Neuron (in vitro differentiated cells): ENCODE measurements around the gene DCDC2.
A peak's percentile ranks its signal among the peaks of the same experiment; 100 is the strongest.
"Not testable (repeated sequence)": the region's sequence is repeated elsewhere in the genome, so short reads cannot be mapped to it uniquely, and the experiment has no call there.

Source experiments
- H2AFZ ChIP-seq: one replicate; pipeline ENCODE4 v1.6.1; 2013; ENCODE audit warnings: low read depth, mild to moderate bottlenecking, inconsistent platforms, low read length, moderate library complexity
- H3K27me3 ChIP-seq: one replicate; pipeline ENCODE4 v1.6.1; 2013; ENCODE audit warnings: low read length; ENCODE audit not compliant: insufficient read depth
- H3K36me3 ChIP-seq: one replicate; pipeline ENCODE4 v1.6.1; 2013; ENCODE audit warnings: low read length; ENCODE audit not compliant: insufficient read depth
- H3K4me1 ChIP-seq: one replicate; pipeline ENCODE4 v1.6.1; 2013; ENCODE audit warnings: low read length; ENCODE audit not compliant: insufficient read depth
- H3K4me3 ChIP-seq: 2 replicates; pipeline ENCODE4 v1.5.1; 2013; ENCODE audit warnings: mild to moderate bottlenecking, low read length, moderate library complexity
- H3K9me3 ChIP-seq: one replicate; pipeline ENCODE4 v1.6.1; 2013; ENCODE audit warnings: low read length

The DCDC2 gene

DNA sequence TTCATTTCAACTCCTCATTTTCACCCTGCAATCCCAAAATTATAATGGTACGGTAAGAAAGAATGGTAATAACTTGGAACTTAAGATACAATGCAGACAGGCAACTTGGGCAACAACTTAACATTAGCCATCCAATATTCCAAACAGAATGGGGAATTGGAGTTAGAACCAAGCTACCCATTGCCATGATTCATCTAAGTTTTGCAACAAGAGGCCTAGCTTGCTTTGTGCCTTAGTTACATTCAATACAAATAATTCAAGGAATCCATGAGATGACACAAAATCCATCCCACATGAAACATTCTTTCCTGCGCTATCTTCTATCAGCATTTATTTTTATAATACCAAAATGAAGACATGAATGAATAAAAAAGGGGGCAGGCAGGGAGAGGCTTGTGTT, 28.4 kb downstream of the DCDC2 start:
- Histone ChIP-seq H3K9me3 (no peaks in the 10 kb centered on the region), H3K27me3 (peaks cover 4% of the 10 kb centered on the region), H3K36me3 (no peaks in the 10 kb centered on the region), H3K4me1 (peaks cover 11% of the 10 kb centered on the region), H3K4me3 (no peak overlapping the region), H2AFZ (no peak overlapping the region)

DNA sequence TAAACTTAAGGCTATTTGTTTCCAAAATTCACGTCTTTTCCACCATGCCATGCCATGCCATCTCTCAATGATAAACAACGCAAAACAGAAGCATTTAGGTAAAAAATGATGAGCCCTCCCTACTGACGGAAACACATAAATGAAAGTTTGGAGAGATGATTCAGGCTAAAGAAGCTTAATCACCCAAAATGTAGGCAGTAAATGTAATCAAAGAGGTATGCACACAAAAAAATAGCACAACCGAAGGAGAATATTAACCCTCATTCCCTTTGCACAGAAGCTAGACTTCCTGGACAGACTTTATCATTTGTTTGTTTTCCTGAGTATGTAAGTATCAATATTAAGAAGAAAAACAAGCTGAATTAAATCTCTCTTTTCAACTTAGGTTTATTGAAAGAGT, 28.8 kb downstream of the DCDC2 start:
- Histone ChIP-seq H2AFZ (no peak overlapping the region), H3K27me3 (peaks cover 4% of the 10 kb centered on the region), H3K4me3 (no peak overlapping the region), H3K36me3 (no peaks in the 10 kb centered on the region), H3K4me1 (peaks cover 11% of the 10 kb centered on the region), H3K9me3 (no peaks in the 10 kb centered on the region)

DNA sequence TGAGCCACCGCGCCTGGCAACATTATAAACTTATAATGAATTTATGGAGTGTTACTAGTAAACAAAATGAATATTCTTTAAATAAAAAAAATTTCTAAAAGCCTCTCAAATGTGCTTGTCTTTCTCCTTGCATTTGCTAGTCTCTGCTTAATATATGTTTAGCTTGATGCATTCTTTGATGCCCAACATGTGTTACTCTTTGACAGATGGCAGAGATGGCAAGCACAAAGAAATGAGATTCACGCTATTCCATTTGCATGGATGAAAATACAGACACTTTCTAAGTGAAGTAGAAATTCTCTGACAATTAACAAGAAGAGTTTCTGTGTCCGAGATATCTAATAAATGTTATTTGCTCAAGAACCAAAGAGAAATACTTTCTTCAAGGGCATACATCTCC, 30.1 kb downstream of the DCDC2 start:
- H3K4me1 ChIP-seq, result peaks cover 15% of the 10 kb centered on the region
- H3K36me3 ChIP-seq, result no peaks in the 10 kb centered on the region
- H3K9me3 ChIP-seq, result no peaks in the 10 kb centered on the region
- H3K27me3 ChIP-seq, result no peaks in the 10 kb centered on the region
- H2AFZ ChIP-seq, result no peak overlapping the region
- H3K4me3 ChIP-seq, result no peak overlapping the region

DNA sequence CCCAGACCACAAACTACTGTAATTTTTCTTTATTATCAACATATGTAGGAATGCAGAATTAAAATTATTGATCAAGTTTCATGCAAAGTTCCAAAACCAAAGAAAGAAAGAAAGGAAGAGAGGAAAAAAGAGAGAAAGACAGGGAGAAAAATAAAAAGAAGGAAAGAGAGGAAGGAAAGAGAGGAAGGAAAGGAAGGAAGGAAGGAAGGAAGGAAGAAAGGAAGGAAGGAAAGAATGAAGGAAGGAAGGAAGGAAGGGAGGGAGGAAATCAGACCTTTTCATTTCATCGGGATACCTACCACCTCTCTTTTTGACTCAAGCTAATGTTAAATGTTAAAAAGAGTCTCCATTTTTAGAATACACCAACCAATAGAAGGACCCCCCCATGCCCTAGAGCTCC, 31.9 kb downstream of the DCDC2 start:
- H3K9me3 ChIP-seq, result no peaks in the 10 kb centered on the region
- H3K4me3 ChIP-seq, result no peak overlapping the region

DNA sequence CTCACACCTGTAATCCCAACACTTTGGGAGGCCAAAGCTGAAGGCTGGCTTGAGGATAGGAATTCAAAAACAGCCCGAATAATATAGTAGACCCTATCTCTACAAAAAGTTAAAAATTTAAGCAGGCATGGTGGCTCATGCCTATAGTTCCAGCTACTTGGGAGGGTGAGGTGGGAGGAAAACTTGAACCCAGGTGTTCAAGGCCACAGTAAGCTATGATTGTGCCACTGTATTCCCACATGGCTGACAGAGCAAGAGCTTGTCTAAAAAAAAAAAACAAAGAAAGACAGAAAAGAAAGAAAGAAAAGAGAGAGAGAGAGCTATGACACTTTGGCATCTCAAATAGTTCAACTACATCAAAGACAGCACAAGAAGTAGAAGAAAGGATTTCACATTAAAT, 33.2 kb downstream of the DCDC2 start:
- Histone ChIP-seq H3K9me3 (no peaks in the 10 kb centered on the region), H3K4me3 (no peak overlapping the region), H3K27me3 (no peaks in the 10 kb centered on the region), H3K36me3 (no peaks in the 10 kb centered on the region), H3K4me1 (peaks cover 6% of the 10 kb centered on the region), H2AFZ (no peak overlapping the region)

More for the DNA sequence above, 31.9 kb downstream of the DCDC2 start:
- H3K4me1 ChIP-seq, result peaks cover 17% of the 10 kb centered on the region
- H3K36me3 ChIP-seq, result no peaks in the 10 kb centered on the region
- H2AFZ ChIP-seq, result no peak overlapping the region
- H3K27me3 ChIP-seq, result no peaks in the 10 kb centered on the region

DNA sequence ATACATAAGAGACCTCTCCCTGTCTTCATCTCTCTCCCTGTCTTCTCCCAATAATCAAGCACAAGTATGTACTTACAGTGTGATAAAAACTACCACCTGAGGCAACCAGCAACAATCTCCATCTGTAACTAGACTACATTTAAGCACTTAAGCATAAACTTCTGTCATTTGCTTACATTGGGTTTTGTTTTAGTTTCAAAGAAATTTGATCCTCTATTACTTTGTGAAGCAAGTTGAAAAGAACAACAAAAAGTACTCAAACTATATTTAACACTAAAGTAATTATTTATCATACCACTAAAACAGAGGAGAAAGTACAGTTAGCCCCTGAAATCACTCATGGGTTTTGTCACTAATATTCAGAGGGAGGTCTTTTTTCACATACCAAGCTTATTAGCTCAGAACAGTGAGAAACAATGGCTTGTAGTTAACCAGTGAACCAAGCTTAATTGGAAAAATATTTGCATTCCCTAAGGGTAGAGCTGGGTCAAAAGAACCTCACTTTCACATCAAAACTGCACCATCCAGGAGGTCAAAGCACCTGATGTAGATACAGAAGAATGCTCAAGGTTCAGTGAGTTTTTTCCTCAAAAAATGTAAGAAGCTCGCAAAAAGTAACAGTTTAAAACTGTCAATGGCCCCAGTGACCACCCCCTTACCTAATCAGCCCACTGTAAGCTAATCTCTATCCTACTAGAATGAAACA, 34.1 kb downstream of the DCDC2 start:
- Histone ChIP-seq H3K4me1 (peaks cover 6% of the 10 kb centered on the region), H3K27me3 (no peaks in the 10 kb centered on the region), H2AFZ (no peak overlapping the region), H3K36me3 (no peaks in the 10 kb centered on the region), H3K9me3 (no peaks in the 10 kb centered on the region), H3K4me3 (no peak overlapping the region)

DNA sequence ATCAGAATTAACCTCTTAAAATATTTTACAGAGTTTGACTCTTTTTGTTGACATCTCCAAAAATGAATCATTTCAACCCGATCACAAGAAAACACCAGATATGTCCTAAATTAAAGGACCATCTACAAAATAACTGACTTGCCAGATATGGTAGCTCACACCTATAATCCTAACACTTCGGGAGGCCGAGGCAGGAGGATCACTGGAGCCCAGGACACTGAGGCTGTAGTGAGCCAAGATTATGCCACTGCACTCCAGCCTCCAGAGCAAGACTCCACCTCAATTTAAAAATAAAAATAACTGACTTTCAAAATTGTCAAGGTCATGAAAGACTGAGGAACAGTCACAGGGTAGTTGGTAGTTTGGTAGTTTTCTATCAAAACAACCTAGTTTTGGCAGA, 34.9 kb downstream of the DCDC2 start:
- Histone ChIP-seq H3K4me3 (no peak overlapping the region), H3K36me3 (no peaks in the 10 kb centered on the region), H3K9me3 (no peaks in the 10 kb centered on the region), H3K4me1 (peaks cover 6% of the 10 kb centered on the region), H3K27me3 (no peaks in the 10 kb centered on the region), H2AFZ (no peak overlapping the region)

DNA sequence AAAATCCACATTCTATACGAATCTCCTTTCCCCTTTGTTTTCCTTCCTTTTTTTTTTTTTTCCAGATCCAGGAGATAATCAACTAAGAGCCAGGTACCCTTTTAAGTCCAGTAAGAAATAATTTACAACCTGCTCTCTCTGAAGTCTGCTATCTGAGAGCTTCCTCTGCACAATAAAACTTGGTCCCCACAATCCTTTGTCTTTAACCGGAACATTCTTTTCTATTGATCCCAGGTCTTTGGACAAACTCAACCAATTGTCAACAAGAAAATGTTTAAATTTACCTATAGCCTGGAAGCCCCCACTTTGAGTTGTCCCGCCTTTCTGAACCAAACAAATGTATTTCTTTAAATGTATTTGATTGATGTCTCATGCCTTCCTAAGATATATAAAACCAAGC, 35.4 kb downstream of the DCDC2 start:
- H3K4me1 ChIP-seq, H3K36me3 ChIP-seq, H3K27me3 ChIP-seq, H3K9me3 ChIP-seq, H3K4me3 ChIP-seq, H2AFZ ChIP-seq: not testable (repeated sequence)

DNA sequence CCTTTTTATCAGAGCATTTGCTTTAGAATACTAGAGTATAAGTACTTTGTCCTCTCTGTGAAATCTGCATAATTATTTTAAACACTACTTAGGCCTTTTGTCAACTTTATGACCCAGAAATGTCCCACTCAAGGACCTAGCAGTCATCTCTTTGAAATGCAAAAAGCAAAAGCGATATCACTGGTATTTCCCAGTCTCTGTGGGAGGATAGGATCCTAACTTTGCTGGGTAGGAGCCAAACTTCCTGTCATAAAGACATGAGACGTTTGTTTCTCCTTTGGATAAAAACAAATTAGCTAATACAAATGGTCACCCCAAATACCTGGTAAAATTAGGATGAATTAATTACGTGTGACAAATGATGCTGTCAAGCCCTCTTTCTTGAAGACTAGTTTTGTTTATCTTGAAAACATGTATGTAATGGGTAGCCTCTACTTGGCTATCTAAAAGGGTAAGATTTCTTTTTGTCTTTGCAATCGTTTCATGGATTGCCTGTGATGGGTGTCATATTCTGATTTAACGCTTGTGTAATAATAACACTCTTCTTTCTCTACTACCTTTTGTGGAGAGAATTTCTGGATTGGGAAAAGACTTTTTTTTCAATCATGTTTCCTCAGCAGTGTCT, 36.2 kb downstream of the DCDC2 start:
- Histone ChIP-seq H3K9me3 (no peaks in the 10 kb centered on the region), H3K4me3 (no peak overlapping the region), H3K36me3 (no peaks in the 10 kb centered on the region), H3K4me1 (peaks cover 6% of the 10 kb centered on the region), H3K27me3 (no peaks in the 10 kb centered on the region), H2AFZ (no peak overlapping the region)

DNA sequence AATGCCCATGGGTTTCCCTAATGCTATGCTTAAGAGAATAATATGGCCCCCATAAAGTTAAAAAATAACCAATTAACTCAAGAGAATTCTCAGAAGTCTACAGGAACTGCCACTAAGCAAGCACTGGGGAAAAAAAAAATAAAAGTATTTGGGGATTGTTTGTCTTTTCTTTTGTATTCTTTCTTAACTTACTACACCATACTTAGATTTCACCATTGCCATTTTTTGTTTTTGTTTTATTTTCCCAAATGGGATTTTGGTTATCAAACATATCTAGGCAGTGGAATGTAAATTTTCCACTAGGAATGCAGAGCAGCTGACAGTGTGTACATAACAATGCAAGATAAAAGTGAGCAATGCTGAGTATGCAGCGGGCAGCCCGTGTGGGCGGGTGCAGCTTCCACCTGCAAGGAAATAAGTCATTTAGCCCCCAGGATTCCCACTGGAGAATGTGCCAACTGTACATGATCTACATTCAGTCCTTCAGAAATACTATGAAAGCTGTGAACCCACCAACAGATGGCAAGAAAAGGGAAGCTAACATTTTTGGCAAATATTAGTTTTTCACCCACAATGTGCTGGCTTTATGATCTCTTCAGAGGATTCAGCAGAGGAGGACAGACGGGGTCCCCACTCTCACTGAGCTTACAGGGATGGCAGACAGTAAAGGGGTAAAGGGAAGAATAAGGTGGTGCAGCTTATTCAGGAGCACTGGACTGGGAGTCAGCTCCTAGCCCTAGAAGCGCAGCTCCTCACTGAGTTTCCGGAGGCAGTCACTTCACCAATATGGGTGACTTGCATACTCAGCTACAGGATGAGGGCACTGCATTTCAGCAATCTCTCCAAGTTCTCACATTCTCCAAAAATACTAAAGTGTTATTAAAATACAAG, 44.4 kb downstream of the DCDC2 start:
- H3K4me3 ChIP-seq, result no peak overlapping the region
- no peak overlapping the region for H2AFZ ChIP-seq
- no peaks in the 10 kb centered on the region for H3K27me3 ChIP-seq
- peaks cover 3% of the 10 kb centered on the region for H3K9me3 ChIP-seq
- no peaks in the 10 kb centered on the region for H3K36me3 ChIP-seq
- H3K4me1 ChIP-seq, result peaks cover 7% of the 10 kb centered on the region

DNA sequence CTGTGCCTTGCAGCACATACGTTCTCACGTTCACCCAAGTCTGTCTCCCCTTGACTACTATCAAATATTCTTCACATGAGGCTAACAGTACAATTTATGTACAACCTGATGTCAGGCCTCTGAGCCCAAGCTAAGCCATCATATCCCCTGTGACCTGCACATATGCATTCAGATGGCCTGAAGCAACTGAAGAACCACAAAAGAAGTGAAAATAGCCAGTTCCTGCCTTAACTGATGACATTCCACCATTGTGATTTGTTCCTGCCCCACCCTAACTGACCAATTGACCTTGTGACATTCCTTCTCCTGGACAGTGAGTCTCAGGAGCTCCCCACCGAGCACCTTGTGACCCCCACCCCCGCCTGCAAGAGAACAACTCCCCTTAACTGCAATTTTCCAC, 46.1 kb downstream of the DCDC2 start:
- H3K4me3 ChIP-seq, H2AFZ ChIP-seq, H3K27me3 ChIP-seq, H3K36me3 ChIP-seq, H3K9me3 ChIP-seq: not testable (repeated sequence)
- H3K4me1 ChIP-seq, result peaks cover 11% of the 10 kb centered on the region

DNA sequence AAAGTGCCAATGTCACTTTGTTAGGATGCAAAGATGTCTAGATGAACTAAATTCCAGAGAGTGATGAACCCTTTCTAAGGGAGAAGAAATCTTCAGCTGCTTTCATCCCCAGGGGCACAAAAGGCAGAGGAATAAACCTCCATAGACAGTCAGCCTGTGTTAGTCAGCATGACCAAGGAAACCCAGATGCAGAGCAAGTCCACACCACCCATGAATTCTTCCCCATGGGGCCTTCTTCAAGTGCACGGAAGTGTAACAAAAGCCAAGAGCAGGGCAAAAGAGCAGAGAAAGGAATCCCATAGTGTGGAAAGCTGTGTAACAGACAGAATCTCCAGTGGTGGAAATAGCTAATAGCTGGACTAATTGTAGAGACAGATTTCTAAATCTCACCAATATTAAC, 50.0 kb downstream of the DCDC2 start:
- no peaks in the 10 kb centered on the region for H3K36me3 ChIP-seq
- H3K9me3 ChIP-seq, result peaks cover 3% of the 10 kb centered on the region
- no peaks in the 10 kb centered on the region for H3K27me3 ChIP-seq
- H3K4me1 ChIP-seq, result peaks cover 4% of the 10 kb centered on the region
- no peak overlapping the region for H3K4me3 ChIP-seq
- H2AFZ ChIP-seq, result peak overlapping the region; percentile 32

DNA sequence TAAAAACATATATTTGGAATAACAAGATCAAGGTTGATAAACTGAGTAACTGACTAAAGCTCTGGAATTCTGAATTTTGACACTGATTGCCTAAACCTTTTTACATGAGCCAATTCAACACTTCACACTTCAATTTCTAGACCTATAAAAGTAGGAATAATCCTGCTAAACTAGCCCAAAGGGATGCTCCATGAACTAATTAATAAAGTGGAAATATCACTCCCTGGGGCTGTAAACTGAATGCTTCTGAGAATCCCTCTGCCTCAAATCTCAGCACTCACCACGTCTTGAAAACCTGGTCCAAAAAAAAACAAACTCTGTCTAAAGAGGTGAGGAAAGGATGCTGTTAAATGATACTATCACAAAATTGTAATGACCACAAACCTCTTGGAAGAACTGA, 50.9 kb downstream of the DCDC2 start:
- Histone ChIP-seq H3K27me3 (no peaks in the 10 kb centered on the region), H3K9me3 (peaks cover 3% of the 10 kb centered on the region), H3K4me1 (peaks cover 4% of the 10 kb centered on the region), H3K36me3 (no peaks in the 10 kb centered on the region), H2AFZ (no peak overlapping the region), H3K4me3 (no peak overlapping the region)
